CD4-positive, alpha-beta T cell (primary cell): Measurements from ENCODE around the gene TPSB2. TPM values are rescaled to one million over a fixed set of nuclear protein-coding genes. Genes with fewer than 3 reads are reported as not detected.
"Not testable (repeated sequence)": the region's sequence is repeated elsewhere in the genome, so short reads cannot be mapped to it uniquely, and the experiment has no call there.

Source experiments
- ATAC-seq: fragments of 200-7000 bp; cut with Tn5 transposase; one replicate; pipeline ENCODE4 v1.10.0; 2022; ENCODE audit warnings: mild to moderate bottlenecking; ENCODE audit not compliant: poor library complexity
- CTCF ChIA-PET: fragments of 350-600 bp; sonication (Branson Sonifier 250); formaldehyde crosslinking; loops from one replicate; lab custom pipeline; 2021; ENCODE audit warnings: antibody characterized with exemption, inconsistent platforms; lab: Charles Lee
- POLR2A ChIA-PET: fragments of 350-600 bp; sonication (Branson Sonifier 250); formaldehyde crosslinking; loops from one replicate; lab custom pipeline; 2021; ENCODE audit warnings: antibody characterized with exemption, inconsistent platforms; lab: Charles Lee
- DNase-seq, 14 experiments: peaks; one replicate each; pipeline ENCODE4 v3.0.0-alpha.2; 2013 to 2020; ENCODE audit warnings: mixed read lengths in 2 of 14
- H3K27ac ChIP-seq, 2 donors: one replicate each; pipeline versions ENCODE4 v1.5.1 to v1.7.0; 2013; ENCODE audit warnings: low read length in 2 of 2, low read depth in 1 of 2, mild to moderate bottlenecking in 1 of 2
- H3K27me3 ChIP-seq, 2 experiments: 1 replicate in 1 of 2; 2 replicates in 1 of 2; pipeline versions ENCODE4 v1.6.1 to v1.7.0; 2013; ENCODE audit warnings: low read length in 2 of 2, control low read depth in 1 of 2, mild to moderate bottlenecking in 1 of 2, moderate library complexity in 1 of 2; ENCODE audit not compliant: insufficient read depth in 2 of 2, control insufficient read depth in 1 of 2
- H3K36me3 ChIP-seq: one replicate; pipeline ENCODE4 v1.6.1; 2013; ENCODE audit warnings: low read length, control low read depth; ENCODE audit not compliant: insufficient read depth
- H3K4me1 ChIP-seq: one replicate; pipeline ENCODE4 v1.6.1; 2013; ENCODE audit warnings: low read length, control low read depth; ENCODE audit not compliant: insufficient read depth
- H3K4me3 ChIP-seq: one replicate; pipeline ENCODE4 v1.5.1; 2013; ENCODE audit warnings: mild to moderate bottlenecking, low read length, moderate library complexity
- H3K9me3 ChIP-seq, 2 experiments: 1 replicate in 1 of 2; 2 replicates in 1 of 2; pipeline versions ENCODE4 v1.6.1 to v1.7.0; 2013; ENCODE audit warnings: low read length in 2 of 2, mild to moderate bottlenecking in 2 of 2, control low read depth in 1 of 2, moderate library complexity in 1 of 2; ENCODE audit not compliant: control insufficient read depth in 1 of 2, insufficient read depth in 1 of 2
- H3K27ac Mint-ChIP-seq: one replicate; pipeline ENCODE4 v1.8.0; 2020; ENCODE audit warnings: mixed read lengths
- H3K27me3 Mint-ChIP-seq: one replicate; pipeline ENCODE4 v1.8.0; 2021; ENCODE audit warnings: mixed read lengths
- H3K36me3 Mint-ChIP-seq: one replicate; pipeline ENCODE4 v1.8.0; 2021; ENCODE audit warnings: low read depth, mixed read lengths
- H3K4me1 Mint-ChIP-seq: one replicate; pipeline ENCODE4 v1.8.0; 2021; ENCODE audit warnings: low read depth, mixed read lengths
- H3K4me3 Mint-ChIP-seq: one replicate; pipeline ENCODE4 v1.8.0; 2020; ENCODE audit warnings: mild to moderate bottlenecking, mixed read lengths
- H3K9me3 Mint-ChIP-seq: one replicate; pipeline ENCODE4 v1.8.0; 2020; ENCODE audit warnings: mixed read lengths
- CTCF ChIP-seq: fragments of 200-600 bp; IDR thresholded peaks from one replicate; pipeline ENCODE4 v1.8.0; 2022; ENCODE audit warnings: antibody characterized with exemption, mild to moderate bottlenecking
- intact Hi-C, 2 experiments: fragments of 100-400 bp; cut with DNase I in 1 of 2; cut with micrococcal nuclease in 1 of 2; formaldehyde crosslinking; loops; one replicate each; pipeline versions ENCODE4 v1.15.1 to v1.9.0; 2023 to 2025; cut with DNase I, micrococcal nuclease
- total RNA-seq, 174 experiments: library from RNA in 2 of 174; stranded (reverse) in 2 of 174; gene quantifications; one replicate each; pipeline ENCODE4 v1.2.3 and lab custom pipeline; 2021 to 2026

Gene TPSB2
- total RNA-seq, 2 experiments from 2014 or later, result not detected

- H3K9me3 Mint-ChIP-seq, H3K9me3 ChIP-seq, H3K36me3 ChIP-seq, POLR2A ChIA-PET, H3K36me3 Mint-ChIP-seq, H3K4me3 Mint-ChIP-seq, H3K27ac ChIP-seq, DNase-seq, CTCF ChIA-PET, H3K4me1 ChIP-seq, H3K4me3 ChIP-seq, H3K4me1 Mint-ChIP-seq, intact Hi-C loops, H3K27ac Mint-ChIP-seq, H3K27me3 ChIP-seq: not testable (repeated sequence)
- peaks cover 32% of the 10 kb centered on the region for H3K27me3 Mint-ChIP-seq
- peak; percentile 96 for ATAC-seq
Observed at GRCh38 chr16:1249031-1249755, 19.2 kb upstream of the TPSB2 start.

GRCh38 chr16:1247903-1248537 is 18.0 kb upstream of the TPSB2 start:
- intact Hi-C loops, result loop anchor here in 1 of 2 experiments (2.0 kb wide), 1 partner anchor 21 kb away; no protein-coding TSS in a partner anchor
- H3K4me1 Mint-ChIP-seq, H3K4me3 Mint-ChIP-seq, POLR2A ChIA-PET, H3K9me3 ChIP-seq, H3K4me1 ChIP-seq, H3K36me3 ChIP-seq, H3K27me3 ChIP-seq, H3K27ac ChIP-seq, H3K27ac Mint-ChIP-seq, H3K4me3 ChIP-seq, H3K36me3 Mint-ChIP-seq, CTCF ChIA-PET, ATAC-seq, H3K9me3 Mint-ChIP-seq: not testable (repeated sequence)
- DNase-seq, result peak in 1 of 14 experiments; percentile 14
- H3K27me3 Mint-ChIP-seq, result peaks cover 32% of the 10 kb centered on the region

GRCh38 chr16:1245452-1246020 is 15.6 kb upstream of the TPSB2 start:
- DNase-seq (peak in 1 of 14 experiments; percentile 2), ATAC-seq (no peak)
- H3K4me1 ChIP-seq, result peaks cover 4% of the 10 kb centered on the region
- Mint-ChIP-seq H3K36me3 (no peaks in the 10 kb centered on the region), H3K27me3 (peaks cover 32% of the 10 kb centered on the region), H3K9me3 (no peaks in the 10 kb centered on the region), H3K4me1 (peaks cover 7% of the 10 kb centered on the region), H3K27ac (no peak overlapping the region), H3K4me3 (no peak overlapping the region)
- no peak overlapping the region for H3K27ac ChIP-seq
- no peaks in the 10 kb centered on the region for H3K9me3 ChIP-seq
- no peak overlapping the region for H3K4me3 ChIP-seq
- ChIA-PET POLR2A (no interaction called here), CTCF (no interaction called here)
- H3K36me3 ChIP-seq, result no peaks in the 10 kb centered on the region
- TF ChIP-seq CTCF, result no peak
- peaks cover 0 to 3% of the 10 kb centered on the region in 2 experiments for H3K27me3 ChIP-seq
- intact Hi-C loops, result loop anchor here in 1 of 2 experiments (2.0 kb wide), 1 partner anchor 19 kb away; no protein-coding TSS in a partner anchor

- Histone ChIP-seq H3K36me3 (no peaks in the 10 kb centered on the region), H3K9me3 (no peaks in the 10 kb centered on the region), H3K4me3 (no peak overlapping the region), H3K4me1 (peaks cover 4% of the 10 kb centered on the region), H3K27ac (no peak overlapping the region), H3K27me3 (peaks cover 0 to 3% of the 10 kb centered on the region in 2 experiments)
- POLR2A ChIA-PET, result no interaction called here
- DNase-seq (peak in 5 of 14 experiments; percentile 4 to 44 (median 23)), ATAC-seq (no peak)
- Mint-ChIP-seq H3K4me1 (peaks cover 7% of the 10 kb centered on the region), H3K27me3 (peaks cover 32% of the 10 kb centered on the region), H3K9me3 (no peaks in the 10 kb centered on the region), H3K36me3 (no peaks in the 10 kb centered on the region), H3K4me3 (no peak overlapping the region), H3K27ac (no peak overlapping the region)
- intact Hi-C loops, result no loop called here
- CTCF ChIA-PET, result no interaction called here
- TF ChIP-seq CTCF, result no peak
Observed at GRCh38 chr16:1244881-1245280, 14.9 kb upstream of the TPSB2 start.

- CTCF ChIA-PET, H3K4me3 ChIP-seq, H3K27ac ChIP-seq, ATAC-seq, H3K9me3 ChIP-seq, H3K4me1 ChIP-seq, intact Hi-C loops, H3K9me3 Mint-ChIP-seq, H3K36me3 Mint-ChIP-seq, H3K27ac Mint-ChIP-seq, H3K27me3 ChIP-seq, H3K4me3 Mint-ChIP-seq, POLR2A ChIA-PET, H3K4me1 Mint-ChIP-seq, H3K36me3 ChIP-seq: not testable (repeated sequence)
- H3K27me3 Mint-ChIP-seq, result peaks cover 32% of the 10 kb centered on the region
- DNase-seq, result peak in 1 of 14 experiments; percentile 4
Observed at GRCh38 chr16:1243907-1244850, 14.2 kb upstream of the TPSB2 start.
